ENCODE results near the gene CNN1. TPM values are rescaled to one million over a fixed set of nuclear protein-coding genes. Genes with fewer than 3 reads are reported as not detected.
A peak's percentile ranks its signal among the peaks of the same experiment; 100 is the strongest.

CNN1 gene
- total RNA-seq, 1 experiment from 2014 or later = 0.98 TPM

- BruUV-seq (replicated peaks) = no TSS peak
- Histone ChIP-seq H3K27me3 (ENCODE audit: control insufficient read depth, insufficient read depth, low read length) (no peaks in the 10 kb centered on the region), H3K4me1 (ENCODE audit: control insufficient read depth, insufficient read depth, low read length) (peaks cover 3% of the 10 kb centered on the region; the same call in 1 of the 2 replicates), H3K4me3 (ENCODE audit: low read depth in 2 of 2, low read length in 2 of 2) (no peak overlapping the region), H3K36me3 (ENCODE audit: control insufficient read depth, insufficient read depth, low read length) (no peaks in the 10 kb centered on the region), H3K9me3 (ENCODE audit: control insufficient read depth, insufficient read depth, low read depth, low read length) (no peaks in the 10 kb centered on the region), H3K27ac (ENCODE audit: low read length) (no peak overlapping the region)
- TF ChIP-seq SIN3A (IDR thresholded peaks at IDR 0.05; ENCODE audit: borderline replicate concordance, insufficient read depth, low read depth, low read length) (no peak), TCF7L2 (IDR thresholded peaks at IDR 0.05; ENCODE audit: low read depth, low read length) (no peak), POLR2AphosphoS5 (IDR thresholded peaks at IDR 0.05; ENCODE audit: low read depth, low read length) (no peak)
- TF ChIP-seq, protein P1, sequence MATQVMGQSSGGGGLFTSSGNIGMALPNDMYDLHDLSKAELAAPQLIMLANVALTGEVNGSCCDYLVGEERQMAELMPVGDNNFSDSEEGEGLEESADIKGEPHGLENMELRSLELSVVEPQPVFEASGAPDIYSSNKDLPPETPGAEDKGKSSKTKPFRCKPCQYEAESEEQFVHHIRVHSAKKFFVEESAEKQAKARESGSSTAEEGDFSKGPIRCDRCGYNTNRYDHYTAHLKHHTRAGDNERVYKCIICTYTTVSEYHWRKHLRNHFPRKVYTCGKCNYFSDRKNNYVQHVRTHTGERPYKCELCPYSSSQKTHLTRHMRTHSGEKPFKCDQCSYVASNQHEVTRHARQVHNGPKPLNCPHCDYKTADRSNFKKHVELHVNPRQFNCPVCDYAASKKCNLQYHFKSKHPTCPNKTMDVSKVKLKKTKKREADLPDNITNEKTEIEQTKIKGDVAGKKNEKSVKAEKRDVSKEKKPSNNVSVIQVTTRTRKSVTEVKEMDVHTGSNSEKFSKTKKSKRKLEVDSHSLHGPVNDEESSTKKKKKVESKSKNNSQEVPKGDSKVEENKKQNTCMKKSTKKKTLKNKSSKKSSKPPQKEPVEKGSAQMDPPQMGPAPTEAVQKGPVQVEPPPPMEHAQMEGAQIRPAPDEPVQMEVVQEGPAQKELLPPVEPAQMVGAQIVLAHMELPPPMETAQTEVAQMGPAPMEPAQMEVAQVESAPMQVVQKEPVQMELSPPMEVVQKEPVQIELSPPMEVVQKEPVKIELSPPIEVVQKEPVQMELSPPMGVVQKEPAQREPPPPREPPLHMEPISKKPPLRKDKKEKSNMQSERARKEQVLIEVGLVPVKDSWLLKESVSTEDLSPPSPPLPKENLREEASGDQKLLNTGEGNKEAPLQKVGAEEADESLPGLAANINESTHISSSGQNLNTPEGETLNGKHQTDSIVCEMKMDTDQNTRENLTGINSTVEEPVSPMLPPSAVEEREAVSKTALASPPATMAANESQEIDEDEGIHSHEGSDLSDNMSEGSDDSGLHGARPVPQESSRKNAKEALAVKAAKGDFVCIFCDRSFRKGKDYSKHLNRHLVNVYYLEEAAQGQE (IDR thresholded peaks at IDR 0.05; ENCODE audit: insufficient read depth in 1 of 2, low read depth in 2 of 2, low read length in 1 of 2) = no peak
- TF ChIP-seq, protein P2, sequence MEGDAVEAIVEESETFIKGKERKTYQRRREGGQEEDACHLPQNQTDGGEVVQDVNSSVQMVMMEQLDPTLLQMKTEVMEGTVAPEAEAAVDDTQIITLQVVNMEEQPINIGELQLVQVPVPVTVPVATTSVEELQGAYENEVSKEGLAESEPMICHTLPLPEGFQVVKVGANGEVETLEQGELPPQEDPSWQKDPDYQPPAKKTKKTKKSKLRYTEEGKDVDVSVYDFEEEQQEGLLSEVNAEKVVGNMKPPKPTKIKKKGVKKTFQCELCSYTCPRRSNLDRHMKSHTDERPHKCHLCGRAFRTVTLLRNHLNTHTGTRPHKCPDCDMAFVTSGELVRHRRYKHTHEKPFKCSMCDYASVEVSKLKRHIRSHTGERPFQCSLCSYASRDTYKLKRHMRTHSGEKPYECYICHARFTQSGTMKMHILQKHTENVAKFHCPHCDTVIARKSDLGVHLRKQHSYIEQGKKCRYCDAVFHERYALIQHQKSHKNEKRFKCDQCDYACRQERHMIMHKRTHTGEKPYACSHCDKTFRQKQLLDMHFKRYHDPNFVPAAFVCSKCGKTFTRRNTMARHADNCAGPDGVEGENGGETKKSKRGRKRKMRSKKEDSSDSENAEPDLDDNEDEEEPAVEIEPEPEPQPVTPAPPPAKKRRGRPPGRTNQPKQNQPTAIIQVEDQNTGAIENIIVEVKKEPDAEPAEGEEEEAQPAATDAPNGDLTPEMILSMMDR (IDR thresholded peaks at IDR 0.05) = no peak
- no peak for DNase-seq (ENCODE audit: low read depth, low spot score)
- in situ Hi-C loops (cut with HindIII; ENCODE audit: low pct_unique_long_range_greater_than_20kb, low sequenced_read_pairs) (no loop called here), intact Hi-C loops (cut with micrococcal nuclease; ENCODE audit: unreplicated experiment) (no loop called here)
- POLR2A ChIA-PET = no interaction called here
- CTCF ChIA-PET = no interaction called here
- no peak for ATAC-seq
Observed at GRCh38 chr19:11499890-11500420, 38.7 kb upstream of the CNN1 start.

GRCh38 chr19:11504502-11505031 lies 34.1 kb upstream of the CNN1 start:
- H3K36me3 ChIP-seq (ENCODE audit: control insufficient read depth, insufficient read depth, low read length) = no peaks in the 10 kb centered on the region
- H3K9me3 ChIP-seq (ENCODE audit: control insufficient read depth, insufficient read depth, low read depth, low read length) = no peaks in the 10 kb centered on the region
- intact Hi-C loops (cut with micrococcal nuclease; ENCODE audit: unreplicated experiment) = no loop called here
- in situ Hi-C loops (cut with HindIII; ENCODE audit: low pct_unique_long_range_greater_than_20kb, low sequenced_read_pairs) = no loop called here
- ATAC-seq (no peak), DNase-seq (ENCODE audit: low read depth, low spot score) (no peak)
- ChIA-PET POLR2A (no interaction called here), CTCF (no interaction called here)
- peak overlapping the region; percentile 83 for H3K27ac ChIP-seq (ENCODE audit: low read length)
- H3K4me3 ChIP-seq (ENCODE audit: low read depth in 2 of 2, low read length in 2 of 2) = peak overlapping the region; percentile 58 to 81
- H3K4me1 ChIP-seq (ENCODE audit: control insufficient read depth, insufficient read depth, low read length) = peaks cover 3% of the 10 kb centered on the region; the same call in 1 of the 2 replicates
- TF ChIP-seq, protein P2 (IDR thresholded peaks at IDR 0.05) = no peak
- no peak for TF ChIP-seq SIN3A (IDR thresholded peaks at IDR 0.05; ENCODE audit: borderline replicate concordance, insufficient read depth, low read depth, low read length)
- TF ChIP-seq POLR2AphosphoS5 (IDR thresholded peaks at IDR 0.05; ENCODE audit: low read depth, low read length) = no peak
- TF ChIP-seq TCF7L2 (IDR thresholded peaks at IDR 0.05; ENCODE audit: low read depth, low read length) = no peak
- TF ChIP-seq, protein P1 (IDR thresholded peaks at IDR 0.05; ENCODE audit: insufficient read depth in 1 of 2, low read depth in 2 of 2, low read length in 1 of 2) = no peak
- BruUV-seq (replicated peaks) = no TSS peak
- H3K27me3 ChIP-seq (ENCODE audit: control insufficient read depth, insufficient read depth, low read length) = no peaks in the 10 kb centered on the region

Measured in Panc1 (cell line).